ENCODE data around the gene ABCA8.

Gene ABCA8

DNA sequence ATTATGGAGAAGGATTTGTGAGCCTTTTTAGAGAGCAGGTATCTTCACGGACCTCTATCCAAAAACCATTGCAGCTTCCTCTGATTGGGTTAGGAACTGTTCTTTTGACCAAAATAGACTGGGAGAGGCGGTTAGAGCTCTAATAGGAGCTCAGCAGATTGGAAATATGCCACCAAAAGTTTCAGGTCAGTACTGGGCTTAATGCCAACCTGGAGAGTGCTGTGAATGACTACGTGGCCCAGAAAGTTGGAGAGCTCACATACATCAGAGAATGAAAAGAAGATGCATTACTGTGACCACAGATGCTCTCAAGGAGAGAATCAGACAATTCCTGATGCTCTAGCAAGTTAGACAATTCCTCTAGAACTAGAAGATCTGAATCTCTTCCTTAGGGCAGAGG, 86.5 kb downstream of the ABCA8 start:
- DNase-seq: no peak

- no peak for DNase-seq
These were observed 87.3 kb downstream of the ABCA8 start for GRCh38 chr17:68867759-68868516.

GRCh38 chr17:68865584-68865983, 89.6 kb downstream of the ABCA8 start:
- DNase-seq: no peak

GRCh38 chr17:68863091-68863652, 92.0 kb downstream of the ABCA8 start:
- DNase-seq: no peak

- no peak for DNase-seq
These were observed 93.6 kb downstream of the ABCA8 start for GRCh38 chr17:68861602-68862001.

DNA sequence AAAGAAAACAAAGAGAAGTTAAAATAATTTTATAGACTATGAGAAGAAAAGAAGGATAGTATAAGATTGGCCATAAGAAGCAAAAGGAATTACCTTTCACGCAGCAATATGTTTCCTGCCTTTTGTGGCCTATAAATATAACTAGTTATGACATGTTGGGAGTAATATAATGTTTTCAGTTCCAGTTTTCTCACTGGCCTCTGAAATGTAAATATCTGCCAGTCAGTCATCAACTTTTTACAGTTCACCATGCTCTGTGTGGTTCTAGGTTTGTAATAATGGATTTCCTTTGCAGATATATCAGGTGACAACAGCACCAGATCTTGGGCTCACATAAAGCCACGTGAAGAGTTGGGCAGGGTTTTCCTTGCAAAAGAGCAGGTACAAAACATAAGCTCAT, 94.3 kb downstream of the ABCA8 start:
- no peak for DNase-seq

DNA sequence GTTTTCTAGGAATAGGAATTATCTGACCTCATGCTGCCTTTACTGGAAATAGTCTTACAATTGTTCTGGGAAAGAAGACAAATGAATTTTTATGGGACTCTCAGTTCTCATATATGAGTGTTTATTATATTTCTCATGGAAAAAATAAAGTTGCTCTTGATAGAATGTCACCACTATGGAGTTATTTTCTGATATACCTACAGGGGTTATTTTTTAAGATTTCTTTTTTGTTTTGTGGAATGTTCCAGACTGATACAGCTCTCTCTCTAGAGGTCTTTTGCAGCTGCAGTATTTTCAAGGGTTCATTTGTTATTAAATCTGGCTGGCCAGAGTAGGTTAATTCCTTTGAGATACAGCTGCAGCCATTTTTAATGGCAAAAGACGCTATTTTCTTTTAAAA, 100.7 kb downstream of the ABCA8 start:
- no peak for DNase-seq

- DNase-seq: no peak
These were observed 101.8 kb downstream of the ABCA8 start for GRCh38 chr17:68853439-68853838.

DNA sequence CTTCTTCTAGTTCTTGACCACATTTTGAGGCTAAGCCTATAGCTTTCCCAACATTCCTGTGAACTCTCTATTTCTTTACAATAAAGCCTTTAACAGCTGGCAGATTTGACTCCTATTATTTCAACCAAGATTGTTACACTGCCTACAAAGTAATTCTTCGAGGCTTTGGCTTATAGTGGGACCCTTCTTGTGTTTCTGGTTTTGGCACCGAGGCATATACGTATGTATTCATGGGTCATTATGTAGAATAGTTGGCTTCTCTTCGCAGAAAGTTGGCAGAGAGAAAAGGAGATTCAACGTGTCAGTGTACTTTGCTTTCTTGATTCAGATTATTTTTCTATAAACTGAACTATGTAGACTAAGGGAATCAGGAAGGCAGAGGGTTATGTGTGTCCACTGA, 102.2 kb downstream of the ABCA8 start:
- DNase-seq: no peak

- no peak for DNase-seq
These were observed 103.3 kb downstream of the ABCA8 start for GRCh38 chr17:68851890-68852289.

DNA sequence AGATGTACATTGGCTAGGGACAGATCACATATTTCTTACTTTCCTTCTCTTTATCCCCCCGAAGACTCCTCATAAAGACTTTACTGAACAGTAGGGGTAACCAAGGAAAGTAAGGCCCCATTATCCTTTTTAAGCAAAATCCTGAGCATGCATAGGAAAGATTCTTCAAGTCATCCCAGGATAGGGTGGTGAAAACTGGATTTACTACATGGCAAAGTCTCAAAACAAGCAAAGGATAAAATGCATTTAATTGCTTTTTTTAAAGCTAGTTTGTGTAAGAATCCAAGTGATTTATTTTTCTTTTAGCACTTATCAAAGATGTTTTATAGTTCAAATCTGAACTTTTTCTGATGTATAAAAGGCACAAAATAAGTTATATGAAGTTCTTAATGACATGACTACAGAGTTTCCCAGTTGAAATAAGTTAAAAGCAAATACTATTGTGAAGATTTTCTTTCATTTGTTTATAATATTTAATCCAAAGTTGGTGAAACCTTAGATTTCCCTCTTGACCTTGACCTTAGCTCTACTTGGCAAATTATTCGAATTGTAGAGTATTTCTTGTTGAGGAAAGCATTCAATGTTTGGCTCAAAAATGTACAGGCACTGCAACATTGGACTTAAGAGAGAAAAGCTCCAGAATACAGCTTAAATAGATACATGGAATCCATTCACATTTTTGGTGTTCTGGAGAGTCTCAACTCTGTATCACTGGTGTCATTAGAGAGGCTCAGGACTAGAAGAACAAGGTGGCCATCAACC, 104.3 kb downstream of the ABCA8 start:
- no peak for DNase-seq

GRCh38 chr17:68849673-68850610, 105.2 kb downstream of the ABCA8 start:
- no peak for DNase-seq

DNA sequence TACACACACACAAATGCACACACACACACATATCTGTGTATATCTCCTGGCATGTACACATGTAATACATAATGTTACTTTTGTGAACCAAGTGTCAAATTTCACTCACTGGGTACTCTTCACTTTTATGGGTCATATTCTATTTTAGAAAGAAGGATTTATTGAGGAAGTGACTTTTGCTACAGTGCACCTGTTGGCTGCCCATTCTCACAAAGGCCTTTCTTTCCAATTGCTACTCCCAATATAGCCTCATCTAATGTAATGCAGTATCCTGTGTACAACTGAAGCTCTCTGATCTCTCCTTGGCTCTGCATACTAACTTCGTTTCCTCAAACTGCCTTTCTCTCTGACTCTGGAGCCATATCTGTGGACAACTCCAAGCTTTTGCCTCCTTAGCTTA, 107.5 kb downstream of the ABCA8 start:
- no peak for DNase-seq

DNA sequence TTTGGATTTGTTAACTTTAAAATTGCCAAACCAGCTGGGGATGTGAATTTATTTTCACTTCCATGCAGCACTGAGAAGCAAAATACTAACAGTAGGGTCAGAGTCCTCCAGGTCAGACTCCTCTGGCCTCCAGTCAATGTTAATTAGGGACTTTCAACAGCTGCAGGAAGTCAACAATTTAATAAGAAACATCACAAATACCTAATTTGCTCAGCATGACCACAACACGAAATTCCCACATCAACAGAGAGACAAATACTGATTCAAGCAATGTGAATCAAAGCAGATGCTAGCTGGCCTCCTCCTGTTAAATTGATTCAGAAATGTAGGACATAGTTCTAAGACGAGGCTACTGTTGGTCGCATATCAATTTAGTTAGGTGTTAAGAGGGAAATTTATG, 111.7 kb downstream of the ABCA8 start:
- DNase-seq: no peak

DNA sequence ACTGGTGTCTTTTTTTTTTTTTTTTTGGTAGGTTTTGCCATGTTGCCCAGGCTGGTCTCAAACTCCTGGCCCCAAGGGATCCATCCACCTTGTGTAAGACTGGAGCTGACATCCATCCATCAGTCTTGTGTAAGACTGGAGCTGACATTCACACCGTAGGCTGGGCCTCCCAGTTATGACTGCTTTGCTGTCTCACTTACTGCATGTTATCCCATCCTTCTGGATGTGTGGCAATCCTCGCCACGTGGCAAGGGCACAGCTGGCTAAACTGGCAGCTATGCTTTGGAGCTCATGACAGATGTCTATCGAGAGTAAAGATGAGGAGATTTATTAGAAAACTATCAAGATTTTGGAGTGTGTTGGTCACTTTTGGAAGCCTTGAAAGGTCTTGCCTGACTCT, 115.1 kb downstream of the ABCA8 start:
- no peak for DNase-seq

- DNase-seq: no peak
These were observed 120.1 kb downstream of the ABCA8 start for GRCh38 chr17:68835071-68835470.

GRCh38 chr17:68834328-68834836, 120.8 kb downstream of the ABCA8 start:
- no peak for DNase-seq

DNA sequence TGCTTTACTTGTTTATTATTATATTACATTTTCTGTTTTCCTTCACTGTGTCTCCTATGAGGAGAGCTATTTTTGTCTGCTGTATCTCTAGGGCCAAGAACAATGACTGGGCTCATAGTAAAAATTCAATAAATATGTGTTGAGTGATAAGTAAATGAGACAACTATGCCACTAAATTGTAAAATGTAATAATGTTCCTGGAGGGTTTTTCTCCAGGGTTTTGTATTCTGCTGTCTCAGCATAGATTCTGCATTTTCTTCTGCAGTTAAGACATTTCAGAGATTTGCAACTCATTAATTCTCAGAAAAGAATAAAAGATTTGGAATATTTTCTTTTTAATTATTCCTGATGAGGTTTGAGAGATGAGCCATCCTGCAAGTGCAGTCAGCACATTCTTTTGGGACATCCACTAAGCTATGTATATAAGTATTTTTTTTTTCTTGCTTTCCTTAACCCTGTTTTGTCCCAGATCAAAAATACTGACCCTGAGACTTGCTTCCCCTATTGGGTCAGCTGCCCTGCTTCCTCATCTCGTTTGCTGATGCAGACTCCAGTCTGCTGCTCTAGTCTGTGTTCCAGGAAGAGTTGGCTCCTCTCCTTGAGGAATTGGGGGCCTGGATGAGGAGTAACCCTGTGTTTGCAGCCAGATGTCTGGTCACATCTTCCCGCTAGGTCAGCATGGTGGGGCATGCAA, 122.9 kb downstream of the ABCA8 start:
- no peak for DNase-seq

DNA sequence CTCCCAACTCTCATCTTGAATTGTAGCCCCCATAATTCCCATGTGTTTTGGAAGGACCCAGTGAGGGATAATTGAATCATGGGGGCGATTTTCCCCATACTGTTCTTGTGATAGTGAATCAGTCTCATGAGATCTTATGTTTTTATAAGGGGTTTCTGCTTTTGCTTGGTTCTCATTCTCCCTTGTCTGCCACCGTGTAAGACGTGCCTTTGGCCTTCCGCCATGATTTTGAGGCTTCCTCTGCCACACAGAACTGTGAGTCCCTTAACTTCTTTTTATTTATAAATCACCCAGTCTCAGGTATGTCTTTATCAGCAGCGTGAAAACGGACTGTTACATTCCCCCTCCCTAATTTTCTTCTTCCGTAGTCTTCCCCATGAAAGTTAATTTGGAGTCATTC, 124.0 kb downstream of the ABCA8 start:
- DNase-seq: no peak

DNA sequence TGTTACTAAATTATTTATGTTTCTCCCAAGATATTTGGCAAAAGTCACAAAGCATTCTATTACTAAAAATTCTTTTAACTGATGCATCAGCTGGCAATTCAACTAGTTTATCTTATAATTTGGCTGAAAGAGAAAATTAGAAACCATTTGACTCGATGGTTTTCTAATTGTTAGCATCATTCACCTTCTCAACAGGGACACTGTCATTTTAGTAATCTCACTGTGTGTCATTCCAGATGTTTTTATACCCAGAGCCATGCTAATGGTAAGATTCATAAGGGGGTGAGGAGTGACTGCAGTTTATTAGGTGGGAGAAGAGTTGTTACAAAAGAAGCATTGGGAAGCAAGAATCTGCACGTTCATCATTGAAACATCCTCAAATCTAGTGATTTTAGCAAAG, 124.9 kb downstream of the ABCA8 start:
- DNase-seq: no peak

DNA sequence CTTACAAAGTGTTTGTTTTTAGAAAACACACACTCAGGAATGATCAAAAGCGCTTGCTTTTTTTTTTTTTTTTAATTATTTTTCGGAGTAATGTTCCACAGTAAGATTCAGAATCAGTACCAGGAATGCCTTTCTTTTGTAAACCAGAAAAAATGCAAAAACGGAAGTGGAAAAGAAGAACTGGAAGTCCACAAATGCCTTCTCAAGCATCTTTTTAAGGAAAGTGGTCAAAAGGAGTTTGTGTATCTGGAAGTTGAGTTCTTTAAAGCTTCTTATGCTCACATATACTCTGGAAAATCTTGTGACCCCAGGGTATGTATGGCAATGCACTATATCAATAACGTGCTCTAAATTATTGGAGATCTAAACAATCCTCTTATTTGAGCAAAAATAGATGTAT, 126.0 kb downstream of the ABCA8 start:
- no peak for DNase-seq

GRCh38 chr17:68824707-68825106, 130.5 kb downstream of the ABCA8 start:
- DNase-seq: no peak

Data from stimulated activated naive CD4-positive, alpha-beta T cell (primary cell).